Transverse colon (tissue), 4 donors: ENCODE data around the gene PPARA. TPM values are rescaled to one million over a fixed set of nuclear protein-coding genes. Genes with fewer than 3 reads are reported as not detected.

ENCODE experiments used
- DNase-seq: peaks from one replicate; pipeline ENCODE4 v3.0.0-alpha.2; 2019
- H3K27ac ChIP-seq, 4 donors: fragments of 200-600 bp; sonication (generic); 2 replicates each; pipeline ENCODE4 v1.5.1; 2016 to 2018; ENCODE audit warnings: inconsistent platforms in 4 of 4
- H3K27me3 ChIP-seq: fragments of 200-600 bp; sonication (generic); 2 replicates; pipeline ENCODE4 v1.5.1; 2017; ENCODE audit warnings: inconsistent platforms
- H3K36me3 ChIP-seq, 4 donors: fragments of 200-600 bp; sonication (generic); 2 replicates each; pipeline ENCODE4 v1.5.1; 2017 to 2019; ENCODE audit warnings: inconsistent platforms in 4 of 4
- H3K4me1 ChIP-seq, 4 donors: fragments of 200-600 bp; sonication (generic); 2 replicates each; pipeline ENCODE4 v1.5.1; 2017 to 2020; ENCODE audit warnings: inconsistent platforms in 4 of 4
- H3K4me3 ChIP-seq, 4 donors: fragments of 200-600 bp; sonication (generic); 1 replicate in 1 of 4; 2 replicates in 3 of 4; pipeline versions ENCODE4 v1.5.1 to v1.6.1; 2017 to 2019; ENCODE audit warnings: inconsistent platforms in 4 of 4
- H3K9me3 ChIP-seq, 2 donors: fragments of 200-600 bp; sonication (generic); 2 replicates each; pipeline ENCODE4 v1.5.1; 2017 to 2019; ENCODE audit warnings: inconsistent platforms in 2 of 2
- CTCF ChIP-seq, 5 experiments: fragments of 200-600 bp in 3 of 5; fragments of 450-650 bp in 2 of 5; sonication (generic) in 3 of 5; IDR thresholded peaks; 1 replicate in 2 of 5; 2 replicates in 3 of 5; pipeline ENCODE4 v1.5.1; 2016 to 2017; ENCODE audit warnings: antibody characterized with exemption in 5 of 5, inconsistent platforms in 3 of 5, mild to moderate bottlenecking in 2 of 5, moderate library complexity in 1 of 5
- EP300 ChIP-seq: sonication (generic); formaldehyde crosslinking; IDR thresholded peaks from one replicate; pipeline ENCODE4 v1.6.1; 2017; ENCODE audit warnings: antibody characterized with exemption, low read depth
- POLR2A ChIP-seq: fragments of 450-650 bp; IDR thresholded peaks from one replicate; pipeline ENCODE4 v1.6.1; 2016; ENCODE audit warnings: antibody characterized with exemption, mild to moderate bottlenecking, moderate library complexity
- POLR2AphosphoS5 ChIP-seq, 3 donors: sonication (generic); formaldehyde crosslinking; IDR thresholded peaks; one replicate each; pipeline ENCODE4 v1.6.1; 2016; ENCODE audit warnings: antibody characterized with exemption in 3 of 3
- WGBS, 2 donors: methylation state at CpG; one replicate each; pipeline ENCODE4 v1.1.5; 2018; ENCODE audit warnings: low coverage in 1 of 2; 5-methylcytosine and 5-hydroxymethylcytosine counted together
- in situ Hi-C, 4 donors: fragments of 200-750 bp; cut with MboI; loops; one replicate each; pipeline versions ENCODE4 v1.15.0 to v1.15.1; 2017; ENCODE audit warnings: low sequenced_read_pairs in 3 of 4, low pct_ligation_motif_present in 1 of 4, low pct_unique_long_range_greater_than_20kb in 1 of 4
- intact Hi-C: fragments of 100-400 bp; cut with DNase I; formaldehyde crosslinking; loops from one replicate; pipeline ENCODE4 v1.15.1; 2023; ENCODE audit warnings: low total_unique reads
- total RNA-seq, 4 donors: library from RNA; depleted of rRNA; stranded (reverse); fragments of >200 nt; gene quantifications; one replicate each; pipeline ENCODE4 v1.1.0, GENCODE V29; 2016

The PPARA gene
- total RNA-seq, 4 donors from 2014 or later = 52.0 to 88.1 (median 74.7) TPM

DNA sequence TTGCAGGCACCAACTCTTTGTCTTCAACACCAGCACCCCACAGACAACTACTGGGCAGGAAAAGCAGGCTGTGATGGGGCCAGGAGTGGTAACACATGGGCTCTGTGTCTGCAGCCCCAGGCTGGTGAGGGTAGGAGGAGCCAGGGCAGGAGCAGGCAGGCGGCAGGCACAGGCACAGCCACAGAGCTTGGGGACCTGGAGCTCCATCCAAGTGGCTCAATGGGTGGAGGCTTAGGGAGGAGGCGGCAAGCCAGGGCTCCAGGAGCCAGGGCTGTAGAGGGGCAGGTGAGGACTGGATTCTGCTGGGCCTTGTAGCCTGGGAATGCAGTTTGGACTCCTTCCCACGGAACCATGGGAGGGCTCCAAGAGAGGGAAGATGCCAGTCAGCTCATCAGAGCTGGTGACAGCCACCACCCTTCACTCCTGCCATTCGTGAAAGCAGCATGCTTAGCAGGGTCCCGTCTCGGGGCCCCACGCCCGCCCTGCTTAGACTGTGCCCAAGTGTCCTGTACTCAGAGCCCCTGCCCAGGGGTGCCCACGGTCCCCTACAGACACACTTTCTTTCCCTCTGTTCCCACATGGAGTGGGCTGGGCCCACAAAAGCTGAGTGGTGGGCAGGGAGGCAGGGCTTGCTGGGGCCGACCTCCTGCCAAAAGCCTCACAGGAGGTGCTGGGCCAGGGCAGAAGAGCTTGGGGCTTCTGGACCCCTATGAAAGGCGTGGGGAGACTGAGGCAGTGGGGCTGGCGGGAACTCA lies 129.9 kb downstream of the PPARA start:
- Histone ChIP-seq H3K27ac (peak overlapping the region in 2 of 4 donors; percentile 8 to 25), H3K4me3 (no peak overlapping the region), H3K4me1 (no peaks in the 10 kb centered on the region), H3K9me3 (no peaks in the 10 kb centered on the region), H3K27me3 (no peaks in the 10 kb centered on the region), H3K36me3 (peaks cover 0 to 66% (median 28%) of the 10 kb centered on the region in 4 donors)
- DNase-seq = no peak
- in situ Hi-C loops (no loop called here), intact Hi-C loops (no loop called here)
- WGBS, 2 donors = 93% methylated on average over 11 of the region's 12 CpGs; no CpG with 5 or more reads in 1 of the 2 donors
- TF ChIP-seq CTCF (IDR thresholded peaks at IDR 0.05) (no peak), EP300 (no peak), POLR2A (no peak)

DNA sequence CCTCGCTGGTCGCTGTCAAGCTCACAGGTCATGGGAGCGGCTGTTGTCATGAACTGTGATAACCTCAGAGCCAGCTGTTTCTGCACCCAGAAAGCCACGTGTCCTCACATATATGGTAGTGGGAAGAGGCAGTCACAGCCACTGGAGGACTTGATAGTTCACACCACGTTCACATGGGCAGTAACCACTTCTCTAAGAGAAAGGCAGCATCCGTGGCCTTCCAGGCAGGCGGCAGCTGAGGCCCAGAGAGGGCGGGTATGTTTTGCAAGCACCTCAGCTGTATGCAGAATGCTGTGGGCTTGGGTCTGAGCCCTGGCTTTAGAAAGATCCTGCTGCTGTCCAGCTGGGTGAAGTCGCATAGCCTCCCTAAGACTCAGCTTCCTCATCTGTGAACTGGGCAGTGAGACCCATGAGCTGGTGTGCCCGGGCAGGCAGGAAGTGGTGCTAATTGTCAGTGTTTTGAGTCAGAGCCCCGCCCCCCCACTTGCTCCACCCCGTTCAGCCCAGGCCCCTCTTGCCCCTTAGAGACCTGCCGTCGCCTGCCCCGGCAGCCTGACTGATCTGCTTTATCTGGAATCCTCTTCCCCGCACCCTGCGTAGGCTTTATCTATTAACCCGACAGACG lies 130.8 kb downstream of the PPARA start:
- Histone ChIP-seq H3K9me3 (no peaks in the 10 kb centered on the region), H3K36me3 (peaks cover 0 to 62% (median 28%) of the 10 kb centered on the region in 4 donors), H3K4me3 (no peak overlapping the region), H3K27ac (peak overlapping the region in 1 of 4 donors; percentile 3), H3K27me3 (no peaks in the 10 kb centered on the region), H3K4me1 (no peaks in the 10 kb centered on the region)
- intact Hi-C loops = no loop called here
- in situ Hi-C loops = no loop called here
- WGBS, 2 donors = 79 to 95% methylated on average over 4 to 19 of the region's 19 CpGs
- TF ChIP-seq POLR2AphosphoS5 (IDR thresholded peaks at IDR 0.05) = no peak
- no peak for TF ChIP-seq CTCF (IDR thresholded peaks at IDR 0.05)
- no peak for TF ChIP-seq POLR2A
- no peak for TF ChIP-seq EP300
- DNase-seq = peak; percentile 42

- no peak for DNase-seq
- TF ChIP-seq EP300 = no peak
- no peak for TF ChIP-seq CTCF (IDR thresholded peaks at IDR 0.05)
- TF ChIP-seq POLR2AphosphoS5 (IDR thresholded peaks at IDR 0.05) = no peak
- no peak for TF ChIP-seq POLR2A
- H3K36me3 ChIP-seq = peaks cover 0 to 58% (median 27%) of the 10 kb centered on the region in 4 donors
- no peak overlapping the region for H3K27ac ChIP-seq
- H3K27me3 ChIP-seq = no peaks in the 10 kb centered on the region
- no peak overlapping the region for H3K4me3 ChIP-seq
- 80 to 95% methylated on average over 1 to 13 of the region's 13 CpGs for WGBS, 2 donors
- intact Hi-C loops (no loop called here), in situ Hi-C loops (no loop called here)
- H3K4me1 ChIP-seq = no peaks in the 10 kb centered on the region
- H3K9me3 ChIP-seq = no peaks in the 10 kb centered on the region
These were observed 131.7 kb downstream of the PPARA start for GRCh38 chr22:46281866-46282678.

DNA sequence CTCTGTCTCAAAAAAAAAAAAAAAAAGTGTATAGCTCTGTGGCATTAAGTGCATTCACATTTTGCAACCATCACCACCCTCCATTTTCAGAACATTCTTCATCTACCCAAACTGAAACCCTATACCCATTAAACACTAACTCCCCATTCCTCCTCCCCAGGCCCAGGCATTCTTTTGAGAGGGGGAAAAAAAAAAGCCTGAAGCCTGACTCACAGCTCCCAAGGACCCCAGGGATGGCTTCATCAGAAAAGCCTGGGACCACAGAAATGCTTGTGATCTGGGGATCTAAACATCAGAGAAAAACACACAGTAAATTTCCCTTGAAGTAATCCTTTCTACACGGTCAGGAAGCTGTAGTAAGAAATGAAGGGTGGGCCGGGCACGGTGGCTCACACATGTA lies 135.7 kb downstream of the PPARA start:
- Histone ChIP-seq H3K9me3 (no peaks in the 10 kb centered on the region), H3K4me1 (peaks cover 0 to 5% (median 0%) of the 10 kb centered on the region in 4 donors), H3K27ac (no peak overlapping the region), H3K4me3 (no peak overlapping the region), H3K27me3 (no peaks in the 10 kb centered on the region), H3K36me3 (peaks cover 0 to 43% (median 13%) of the 10 kb centered on the region in 4 donors)
- 89 to 96% methylated on average over 3 of the region's 3 CpGs for WGBS, 2 donors
- TF ChIP-seq POLR2AphosphoS5 (IDR thresholded peaks at IDR 0.05) (no peak), POLR2A (no peak)
- DNase-seq = no peak
- intact Hi-C loops (no loop called here), in situ Hi-C loops (no loop called here)
